GM12864 (cell line): ENCODE results near the gene MAP3K10.

Experiments
- DNase-seq: peaks from one replicate; pipeline ENCODE4 v3.0.0-alpha.2; 2011; ENCODE audit warnings: low read depth
- H3K4me3 ChIP-seq: 2 replicates; pipeline ENCODE4 v1.5.1; 2011; ENCODE audit warnings: mild to moderate bottlenecking, low read depth, low read length, control low read depth
- CTCF ChIP-seq: IDR thresholded peaks from 2 replicates; pipeline ENCODE4 v1.5.1; 2011; ENCODE audit warnings: low read depth, mild to moderate bottlenecking, moderate library complexity, low read length, control low read depth, inconsistent platforms; ENCODE audit errors: missing control alignments

Gene MAP3K10

DNA sequence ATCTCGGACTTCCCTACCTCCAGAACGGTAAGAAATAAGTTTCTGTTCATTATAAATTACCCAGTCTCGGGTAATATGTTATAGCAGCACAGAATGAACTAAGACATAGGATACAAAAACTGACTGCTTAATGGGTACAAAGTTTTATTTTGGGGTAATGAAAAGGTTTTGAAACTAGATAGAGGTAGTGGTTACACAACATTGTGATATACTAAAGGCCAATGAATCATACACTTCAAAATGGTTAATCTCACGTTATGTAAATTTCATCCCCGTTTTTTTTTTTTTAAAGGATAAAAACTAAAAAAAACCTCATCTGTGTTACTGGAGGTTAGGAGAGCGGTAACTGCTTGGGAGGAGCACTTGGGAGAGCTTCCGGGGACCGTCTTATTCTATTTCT, 70.4 kb downstream of the MAP3K10 start:
- no peak for TF ChIP-seq CTCF
- H3K4me3 ChIP-seq = no peak overlapping the region
- no peak for DNase-seq

- no peak for TF ChIP-seq CTCF
- DNase-seq = no peak
- H3K4me3 ChIP-seq = no peak overlapping the region
These were observed 71.2 kb downstream of the MAP3K10 start for GRCh38 chr19:40262422-40262821.

GRCh38 chr19:40263440-40264313, 72.5 kb downstream of the MAP3K10 start:
- DNase-seq = no peak
- no peak overlapping the region for H3K4me3 ChIP-seq
- TF ChIP-seq CTCF = no peak

DNA sequence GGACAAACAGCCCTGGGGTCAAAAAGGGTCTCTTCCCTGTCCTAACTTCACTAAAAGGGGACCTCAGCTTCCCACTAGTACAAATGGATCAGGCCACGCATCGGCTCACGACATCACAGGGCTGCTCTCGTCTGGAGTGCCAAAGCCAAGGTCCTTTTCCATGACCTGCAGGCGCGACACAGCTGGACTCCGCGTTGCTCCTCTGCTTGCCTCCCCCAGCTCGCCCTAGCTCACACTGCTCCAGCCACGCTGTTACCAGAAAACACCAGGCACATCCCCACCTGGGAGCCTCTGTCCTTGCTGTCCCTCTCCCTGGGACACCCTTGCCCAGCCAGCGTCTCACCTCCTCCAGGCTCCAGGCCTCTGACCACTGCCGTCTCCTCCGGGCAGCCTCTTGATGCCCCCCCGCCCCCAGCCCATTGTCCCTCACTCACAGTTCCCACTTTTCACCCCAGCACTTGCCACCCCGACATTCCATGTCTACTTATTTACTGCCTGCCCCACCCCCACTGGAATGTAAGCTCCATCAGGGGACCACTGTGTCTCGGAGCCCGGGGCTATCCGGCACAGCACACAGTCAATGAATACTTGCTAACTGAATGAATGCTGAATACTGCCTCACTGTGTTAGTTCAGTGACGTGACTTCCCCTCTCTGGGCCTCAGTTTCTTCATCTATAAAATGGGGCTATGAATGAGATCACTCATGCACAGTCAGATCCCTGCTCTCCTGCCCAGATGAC, 73.3 kb downstream of the MAP3K10 start:
- TF ChIP-seq CTCF = no peak
- no peak for DNase-seq
- H3K4me3 ChIP-seq = no peak overlapping the region
